NCI-H1417 treated with DMSO at 0.1 percent for 48 hours (cell line): Measurements from ENCODE around the gene RHCE.
A peak's percentile ranks its signal among the peaks of the same experiment; 100 is the strongest.
"Not testable (repeated sequence)": the region's sequence is repeated elsewhere in the genome, so short reads cannot be mapped to it uniquely, and the experiment has no call there.

Source experiments
- DNase-seq: peaks from one replicate; lab custom pipeline; 2025; lab: John Stamatoyannopoulos, UW

Gene RHCE

DNA sequence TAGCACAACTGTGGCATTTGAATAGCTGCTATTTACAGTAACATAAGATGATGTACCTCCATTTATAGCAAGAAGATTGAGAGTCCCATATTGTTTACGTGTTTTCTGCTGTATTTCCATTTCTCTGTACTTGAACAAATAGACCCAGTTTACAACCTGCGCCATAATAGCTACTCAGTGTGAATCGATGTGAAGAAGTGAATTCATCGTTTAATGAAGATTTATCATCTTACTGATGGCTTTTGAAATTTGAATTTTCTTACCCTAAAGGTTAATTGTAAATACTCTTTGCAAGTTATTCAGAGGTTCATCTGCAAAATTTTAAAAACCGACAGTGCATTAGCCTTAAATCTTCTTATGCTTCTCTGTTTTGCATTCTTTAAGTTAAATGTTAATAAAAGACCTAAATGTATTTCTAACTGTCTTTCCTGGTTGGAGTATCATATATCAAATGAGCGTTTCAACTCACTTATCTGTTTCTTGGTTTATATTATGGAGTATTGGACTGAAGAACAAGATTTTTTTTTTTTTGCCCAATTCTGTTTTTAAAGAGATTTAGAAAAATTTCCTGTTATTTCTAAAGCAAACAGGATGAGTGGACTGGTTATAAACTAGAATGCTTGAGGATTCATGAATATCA, 12.2 kb upstream of the RHCE start:
- no peak for DNase-seq

GRCh38 chr1:25431955-25432719, 11.5 kb upstream of the RHCE start:
- DNase-seq = no peak

DNA sequence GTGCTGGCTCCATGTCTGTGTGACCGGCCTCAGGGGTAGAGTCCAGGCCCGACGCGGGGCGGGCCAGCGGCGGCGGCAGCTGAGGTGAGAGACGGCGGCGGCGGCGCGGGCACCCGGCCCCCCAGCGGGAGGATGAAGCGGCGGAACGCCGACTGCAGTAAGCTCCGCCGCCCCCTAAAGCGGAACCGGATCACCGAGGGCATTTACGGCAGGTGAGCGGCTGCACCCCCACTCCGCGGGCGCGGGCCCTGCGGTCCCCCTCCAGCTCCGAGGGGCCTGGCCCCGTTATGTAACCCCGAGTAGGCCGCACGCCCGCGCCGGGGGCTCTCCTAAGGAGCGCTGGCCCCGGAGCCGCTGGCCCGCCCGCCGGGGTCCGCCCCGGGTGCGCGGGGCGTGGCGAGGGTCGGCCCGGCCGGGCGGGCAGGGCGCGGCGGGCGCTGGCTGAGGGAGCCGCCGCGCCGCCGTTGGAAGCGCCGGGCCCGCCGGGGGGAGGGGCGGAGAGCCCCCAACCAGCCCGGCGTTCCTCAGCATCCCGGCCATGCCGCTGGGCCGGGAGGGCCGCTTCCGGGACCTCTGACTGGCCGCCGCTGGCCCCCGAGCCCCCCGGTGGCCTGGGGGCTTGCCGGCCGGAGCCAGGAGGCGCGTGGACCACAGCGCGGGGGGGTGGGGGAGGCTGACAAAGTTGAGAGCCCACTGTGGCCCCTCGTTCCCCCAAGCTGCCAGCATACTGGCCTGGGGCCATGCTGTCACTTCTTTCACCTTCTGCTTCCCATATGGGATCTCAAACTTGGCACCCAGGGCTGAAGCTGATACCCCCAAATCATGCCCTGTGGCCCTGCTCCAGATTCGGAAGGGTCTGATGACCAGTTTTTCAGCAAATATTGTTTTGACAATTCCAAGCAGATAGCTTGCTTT, 10.6 kb upstream of the RHCE start:
- DNase-seq = no peak

DNA sequence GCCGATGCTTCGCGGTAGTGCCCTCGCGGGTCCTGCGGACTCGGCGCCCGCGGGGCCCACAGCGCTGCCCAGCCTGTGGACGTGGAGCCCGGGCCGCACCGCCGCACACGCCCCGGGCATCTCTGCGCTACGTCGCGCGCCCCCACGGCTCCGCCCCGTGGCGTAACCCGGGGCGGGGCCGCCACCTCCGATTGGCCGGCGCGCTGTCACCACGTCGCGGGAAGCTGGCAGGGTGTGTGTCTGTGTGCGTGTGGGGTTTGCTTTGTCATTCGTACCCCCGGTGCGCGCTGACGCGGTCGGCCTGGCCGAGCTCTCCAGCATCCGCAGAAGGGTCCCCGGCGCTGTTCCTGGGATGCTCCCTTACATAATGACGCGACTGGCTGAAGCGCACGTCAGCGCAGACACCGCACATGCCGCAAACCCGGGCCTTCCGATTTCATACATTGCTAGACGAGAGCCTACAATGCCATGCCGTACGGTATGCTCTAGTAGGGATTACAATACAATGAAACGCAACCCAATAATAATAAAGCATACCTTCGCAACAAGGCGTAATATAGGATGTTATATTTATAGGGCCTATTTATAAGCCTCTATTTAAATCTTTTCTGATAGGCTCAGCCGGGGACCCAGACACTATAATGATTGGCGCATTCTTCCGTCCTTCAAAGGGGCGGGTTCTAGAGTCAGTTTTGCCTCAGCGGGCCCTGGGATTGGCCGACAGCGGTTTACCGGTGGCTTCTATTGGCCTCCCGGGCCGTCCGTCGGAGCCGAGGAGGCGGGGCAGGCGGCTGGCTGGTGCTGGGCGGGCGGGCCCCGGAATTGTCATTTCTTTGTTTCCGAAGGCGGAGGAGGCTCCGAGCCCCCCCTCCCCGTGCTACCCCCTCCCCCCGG, 9.7 kb upstream of the RHCE start, which contains the start of gene MACO1:
Gene MACO1 (plus strand): TSS at position 825 of the 894 bp plus-strand sequence. CDS start 202 bp downstream, outside the sequence.
- DNase-seq = peak; percentile 83

GRCh38 chr1:25428475-25429166, 8.0 kb upstream of the RHCE start:
- DNase-seq = no peak

- no peak for DNase-seq
Observed at GRCh38 chr1:25427696-25428095, 7.1 kb upstream of the RHCE start.

DNA sequence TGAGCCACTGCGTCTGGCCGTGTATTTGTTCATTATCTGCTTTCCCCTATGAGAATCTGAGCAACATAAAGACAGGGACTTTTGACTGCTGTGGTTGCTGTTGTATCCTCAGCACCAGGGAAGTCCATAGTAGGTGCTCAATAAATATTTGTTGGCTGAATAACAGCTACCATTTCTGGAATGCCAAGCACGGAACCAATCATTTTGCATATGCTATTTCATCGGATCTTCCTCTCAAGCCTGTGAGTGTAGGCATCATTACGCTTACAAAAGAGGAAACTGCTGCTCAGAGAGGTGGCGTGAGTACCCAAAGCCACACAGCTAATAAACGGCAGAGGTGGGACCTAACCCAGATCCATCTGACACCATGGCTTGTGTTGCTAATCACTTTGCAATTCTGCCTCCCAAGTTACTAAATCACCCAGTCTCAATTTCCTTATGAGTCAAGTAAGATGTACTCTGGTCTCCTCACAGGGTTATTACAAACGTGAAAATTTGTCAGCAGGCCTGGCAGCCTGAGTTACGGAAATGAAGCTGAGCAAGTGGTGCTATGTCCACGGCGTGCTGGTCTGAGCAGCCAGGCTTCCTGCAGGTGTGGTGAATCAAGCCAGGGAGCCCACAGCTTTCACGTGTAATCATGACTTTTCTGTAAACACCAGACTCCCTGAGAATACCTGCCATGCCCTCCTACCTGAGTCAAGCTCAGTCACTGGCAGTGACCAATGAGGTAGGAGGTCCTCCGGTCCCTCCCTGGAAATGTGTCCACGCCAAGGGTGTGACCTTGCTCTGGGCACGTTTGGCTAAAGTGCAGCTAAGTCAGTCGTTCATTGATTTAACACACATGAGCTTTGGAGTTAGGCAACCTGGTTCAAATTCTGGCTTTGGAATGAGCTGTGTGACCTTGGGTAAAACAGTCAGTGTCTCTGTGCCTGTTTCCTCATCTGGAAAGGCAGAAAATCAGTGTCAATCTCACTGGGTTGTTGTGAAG, 4.8 kb upstream of the RHCE start:
- no peak for DNase-seq

GRCh38 chr1:25423206-25423605, 2.6 kb upstream of the RHCE start:
- not testable (repeated sequence) for DNase-seq

- DNase-seq = not testable (repeated sequence)
Observed at GRCh38 chr1:25419339-25419738, 1.3 kb downstream of the RHCE start.

GRCh38 chr1:25417280-25417679, 3.3 kb downstream of the RHCE start:
- not testable (repeated sequence) for DNase-seq

DNA sequence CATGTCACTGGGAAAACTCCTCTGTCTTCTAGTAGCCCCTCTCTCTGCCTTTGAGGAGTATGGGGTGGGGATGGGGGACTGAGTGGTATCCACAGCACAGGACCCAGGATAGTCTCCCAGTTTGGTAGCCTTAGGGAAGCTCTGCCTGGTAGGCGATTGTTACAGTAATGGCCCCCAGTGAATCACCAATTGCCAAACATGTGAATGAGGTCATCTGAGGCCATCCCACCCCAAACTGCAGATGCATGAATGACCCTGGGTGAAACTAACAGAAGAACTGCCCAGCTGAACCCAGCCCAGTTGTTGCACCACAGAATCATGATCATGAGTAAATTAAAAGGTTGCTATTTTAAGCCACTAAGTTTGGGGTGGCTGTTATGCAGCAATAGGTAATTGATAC, 6.0 kb downstream of the RHCE start:
- not testable (repeated sequence) for DNase-seq

DNA sequence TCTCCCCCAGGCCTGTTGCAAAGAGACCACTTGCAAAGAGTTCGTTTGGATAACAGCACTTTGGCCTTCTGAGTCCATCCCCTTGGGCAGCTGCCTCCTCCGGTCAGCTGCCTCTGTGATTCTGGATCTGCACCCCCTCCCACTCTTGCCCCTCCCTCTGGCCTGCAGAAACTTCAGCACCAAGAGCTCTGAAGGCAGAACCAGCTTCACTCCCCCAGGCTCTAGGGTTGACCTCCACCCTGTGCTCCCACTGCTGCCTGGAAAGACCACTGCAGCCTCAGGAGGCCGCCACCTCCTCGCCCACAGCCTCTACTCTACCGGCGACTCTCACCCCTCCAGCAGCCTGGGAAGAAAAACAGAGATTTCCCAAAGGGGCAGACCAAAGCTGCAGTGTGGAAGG, 6.5 kb downstream of the RHCE start:
- DNase-seq = not testable (repeated sequence)

DNA sequence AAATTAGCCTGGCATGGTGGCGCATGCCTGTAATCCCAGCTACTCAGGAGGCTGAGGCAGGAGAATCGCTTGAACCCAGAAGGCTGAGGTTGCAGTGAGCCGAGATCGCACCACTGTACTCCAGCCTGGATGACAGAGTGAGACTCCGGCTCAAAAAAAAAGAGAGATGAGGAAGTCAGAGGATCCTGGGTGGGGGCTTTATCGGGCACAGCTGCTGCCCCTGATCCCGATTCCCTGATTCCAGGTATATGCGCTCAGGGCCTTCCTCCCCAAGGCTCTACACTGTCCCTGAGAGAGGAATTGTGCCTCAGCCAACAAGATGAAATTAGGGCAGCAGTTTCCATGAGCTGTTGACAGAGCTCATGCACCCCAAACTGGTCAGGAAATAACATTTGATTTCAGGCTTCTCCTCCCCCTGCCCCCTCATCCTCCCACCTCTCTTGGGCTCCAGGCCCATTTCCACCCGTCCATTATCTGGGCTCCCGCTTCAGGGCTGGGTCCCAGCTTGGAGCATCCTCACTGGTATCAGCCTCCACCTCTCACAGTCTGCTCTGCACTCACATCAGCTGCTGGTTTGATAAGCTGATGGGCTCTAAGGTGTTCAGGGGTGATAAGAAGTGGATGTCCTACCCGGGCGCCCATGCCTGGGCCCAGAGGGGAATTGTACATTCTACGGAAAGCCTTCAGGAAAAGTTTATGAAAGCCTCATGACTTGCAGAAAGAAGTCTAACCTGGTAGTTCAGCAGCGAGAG, 7.6 kb downstream of the RHCE start:
- not testable (repeated sequence) for DNase-seq

- DNase-seq = not testable (repeated sequence)
Observed at GRCh38 chr1:25409641-25410427, 10.8 kb downstream of the RHCE start.

- DNase-seq = not testable (repeated sequence)
Observed at GRCh38 chr1:25405731-25406305, 14.8 kb downstream of the RHCE start.

GRCh38 chr1:25402947-25403803, 17.4 kb downstream of the RHCE start:
- not testable (repeated sequence) for DNase-seq

GRCh38 chr1:25398079-25398478, 22.5 kb downstream of the RHCE start:
- DNase-seq = not testable (repeated sequence)
